ENCODE data around the gene MADD.
"Not testable (repeated sequence)": the region's sequence is repeated elsewhere in the genome, so short reads cannot be mapped to it uniquely, and the experiment has no call there.

The MADD gene

DNA sequence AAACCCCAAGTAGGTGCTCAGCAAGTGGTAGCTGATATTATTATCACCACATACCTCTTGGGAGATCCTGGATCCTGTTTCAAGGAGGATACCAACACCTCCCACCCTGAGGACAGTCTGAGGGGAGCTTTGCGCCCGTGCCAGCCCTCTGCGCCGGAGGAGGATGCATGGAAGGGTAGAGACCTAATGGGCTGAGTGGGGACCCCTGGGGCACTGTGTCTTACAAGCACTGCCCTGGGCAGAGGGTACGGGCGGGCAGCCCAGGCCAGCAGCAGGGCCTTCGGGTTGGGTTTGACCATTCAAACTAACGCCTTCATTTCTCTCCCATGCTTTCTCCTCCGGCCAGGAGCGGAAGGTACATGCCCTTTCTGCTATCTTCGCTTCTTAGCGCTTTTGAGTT is 56.3 kb downstream of the MADD start:
- DNase-seq = no peak

DNA sequence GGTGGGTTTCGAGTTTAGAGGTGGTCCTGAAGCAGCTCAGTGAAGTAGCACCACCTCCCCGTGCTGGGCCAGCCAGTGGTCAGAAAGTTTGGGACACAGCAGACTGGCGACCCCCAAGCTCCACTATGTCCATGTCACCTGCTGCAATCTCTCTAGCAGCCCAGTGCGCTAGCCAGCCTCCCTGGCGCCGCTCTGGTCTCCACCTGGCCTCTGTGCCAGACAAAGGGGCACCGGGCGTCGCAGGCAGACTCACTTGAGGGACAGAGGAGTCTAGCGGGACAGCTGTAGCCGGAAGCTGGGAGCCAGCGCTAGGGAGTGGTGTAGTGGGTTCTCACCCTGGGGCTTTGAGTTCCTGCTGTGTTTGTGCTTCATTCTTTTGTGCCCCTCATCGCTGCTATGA is 57.1 kb downstream of the MADD start:
- DNase-seq = no peak

DNA sequence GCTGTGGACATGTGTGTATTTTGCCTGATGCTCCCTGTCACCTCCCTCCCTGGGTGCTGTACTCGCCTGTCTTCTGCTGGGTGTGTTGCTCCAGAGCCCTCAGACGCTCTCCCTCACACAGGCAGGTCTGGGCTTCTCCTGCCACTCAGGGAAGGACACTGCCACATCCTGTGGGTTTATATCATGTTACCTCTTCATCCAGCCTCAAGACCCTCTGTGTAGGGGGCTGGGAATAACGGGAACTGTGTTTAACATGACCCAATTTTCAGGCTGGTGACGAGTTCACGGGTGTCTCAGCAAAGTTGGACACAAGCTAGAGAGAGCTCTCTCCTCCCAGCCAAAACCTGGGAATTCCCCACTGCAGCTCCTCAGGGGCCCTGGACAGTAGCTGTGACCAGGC is 58.0 kb downstream of the MADD start:
- no peak for DNase-seq

DNA sequence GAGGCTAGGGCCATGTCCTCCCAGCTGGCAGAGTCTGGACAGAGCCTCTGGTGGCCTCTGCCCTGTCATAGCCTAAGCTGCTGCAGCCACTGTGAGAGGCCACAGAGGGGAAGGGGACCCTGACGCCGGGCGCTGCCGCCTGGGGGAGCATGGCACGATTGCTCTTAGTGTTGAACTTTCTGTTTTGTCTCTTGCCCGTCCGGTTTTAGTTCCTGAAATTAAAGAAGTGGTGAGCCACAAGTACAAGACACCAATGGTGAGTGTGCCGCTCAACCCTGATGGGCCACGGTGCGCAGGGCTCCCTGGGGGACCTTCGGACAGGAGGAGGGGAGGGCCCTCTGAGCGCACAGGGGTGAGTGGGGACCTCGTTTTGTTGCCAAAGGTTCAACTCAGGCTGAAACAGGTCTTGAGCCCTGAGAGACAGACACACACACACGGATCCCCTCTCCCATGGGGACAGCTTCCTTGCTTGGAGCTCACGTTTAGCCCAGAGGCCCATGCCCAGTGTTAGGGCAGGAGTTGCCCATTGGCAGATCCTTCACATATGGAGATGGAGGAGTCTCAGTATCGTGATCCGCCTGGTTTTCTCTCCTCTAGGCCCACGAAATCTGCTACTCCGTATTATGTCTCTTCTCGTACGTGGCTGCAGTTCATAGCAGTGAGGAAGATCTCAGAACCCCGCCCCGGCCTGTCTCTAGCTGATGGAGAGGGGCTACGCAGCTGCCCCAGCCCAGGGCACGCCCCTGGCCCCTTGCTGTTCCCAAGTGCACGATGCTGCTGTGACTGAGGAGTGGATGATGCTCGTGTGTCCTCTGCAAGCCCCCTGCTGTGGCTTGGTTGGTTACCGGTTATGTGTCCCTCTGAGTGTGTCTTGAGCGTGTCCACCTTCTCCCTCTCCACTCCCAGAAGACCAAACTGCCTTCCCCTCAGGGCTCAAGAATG is 58.8 kb downstream of the MADD start:
- DNase-seq = no peak

DNA sequence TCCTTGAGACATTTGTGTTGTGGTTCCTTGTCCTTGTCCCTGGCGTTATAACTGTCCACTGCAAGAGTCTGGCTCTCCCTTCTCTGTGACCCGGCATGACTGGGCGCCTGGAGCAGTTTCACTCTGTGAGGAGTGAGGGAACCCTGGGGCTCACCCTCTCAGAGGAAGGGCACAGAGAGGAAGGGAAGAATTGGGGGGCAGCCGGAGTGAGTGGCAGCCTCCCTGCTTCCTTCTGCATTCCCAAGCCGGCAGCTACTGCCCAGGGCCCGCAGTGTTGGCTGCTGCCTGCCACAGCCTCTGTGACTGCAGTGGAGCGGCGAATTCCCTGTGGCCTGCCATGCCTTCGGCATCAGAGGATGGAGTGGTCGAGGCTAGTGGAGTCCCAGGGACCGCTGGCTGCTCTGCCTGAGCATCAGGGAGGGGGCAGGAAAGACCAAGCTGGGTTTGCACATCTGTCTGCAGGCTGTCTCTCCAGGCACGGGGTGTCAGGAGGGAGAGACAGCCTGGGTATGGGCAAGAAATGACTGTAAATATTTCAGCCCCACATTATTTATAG is 59.6 kb downstream of the MADD start:
- no peak for DNase-seq

DNA sequence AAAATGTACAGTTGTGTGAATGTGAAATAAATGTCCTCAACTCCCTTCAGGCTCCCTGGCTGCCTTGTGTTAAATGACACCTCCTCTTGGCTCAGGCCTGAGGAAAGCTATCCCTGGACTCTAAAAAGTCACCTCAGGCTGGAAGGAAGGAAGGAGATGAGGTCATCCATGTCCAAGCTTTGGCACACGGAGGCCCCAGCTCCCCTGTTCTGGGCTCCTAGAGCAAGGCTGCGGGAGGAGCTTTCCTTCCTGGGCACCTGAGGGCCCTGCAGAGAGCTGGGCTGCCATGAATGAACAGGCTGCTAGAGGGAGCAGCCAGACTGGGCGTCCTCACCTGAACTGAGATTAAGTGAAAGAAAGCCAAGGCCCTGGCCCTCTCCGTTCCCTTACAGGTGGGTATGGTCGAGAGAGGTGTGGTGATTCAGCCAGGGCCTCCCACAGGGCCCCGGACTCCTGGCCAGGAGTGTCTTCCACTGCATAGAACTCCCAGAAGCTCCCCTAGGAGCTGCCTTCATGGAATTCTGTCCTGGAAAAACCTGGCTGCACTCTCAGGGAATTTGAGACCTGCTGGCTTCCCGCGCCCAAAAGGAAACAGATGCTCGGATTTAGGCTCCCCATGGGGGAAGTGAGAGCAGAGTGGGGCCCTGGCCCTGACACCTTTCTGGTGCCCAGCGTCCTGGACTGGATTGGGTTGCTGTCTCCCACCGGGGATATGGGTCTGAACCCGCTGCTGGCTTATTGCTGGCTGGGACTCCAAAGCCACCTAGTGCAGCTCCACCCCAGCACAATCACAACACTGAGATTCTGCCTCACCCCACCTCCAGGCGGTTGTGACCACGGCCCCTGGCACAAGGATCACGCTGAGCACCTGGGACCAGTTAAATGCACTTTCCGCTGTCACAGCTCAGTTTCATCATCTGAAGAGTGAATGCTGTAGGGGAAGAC is 60.3 kb downstream of the MADD start:
- no peak for DNase-seq

DNA sequence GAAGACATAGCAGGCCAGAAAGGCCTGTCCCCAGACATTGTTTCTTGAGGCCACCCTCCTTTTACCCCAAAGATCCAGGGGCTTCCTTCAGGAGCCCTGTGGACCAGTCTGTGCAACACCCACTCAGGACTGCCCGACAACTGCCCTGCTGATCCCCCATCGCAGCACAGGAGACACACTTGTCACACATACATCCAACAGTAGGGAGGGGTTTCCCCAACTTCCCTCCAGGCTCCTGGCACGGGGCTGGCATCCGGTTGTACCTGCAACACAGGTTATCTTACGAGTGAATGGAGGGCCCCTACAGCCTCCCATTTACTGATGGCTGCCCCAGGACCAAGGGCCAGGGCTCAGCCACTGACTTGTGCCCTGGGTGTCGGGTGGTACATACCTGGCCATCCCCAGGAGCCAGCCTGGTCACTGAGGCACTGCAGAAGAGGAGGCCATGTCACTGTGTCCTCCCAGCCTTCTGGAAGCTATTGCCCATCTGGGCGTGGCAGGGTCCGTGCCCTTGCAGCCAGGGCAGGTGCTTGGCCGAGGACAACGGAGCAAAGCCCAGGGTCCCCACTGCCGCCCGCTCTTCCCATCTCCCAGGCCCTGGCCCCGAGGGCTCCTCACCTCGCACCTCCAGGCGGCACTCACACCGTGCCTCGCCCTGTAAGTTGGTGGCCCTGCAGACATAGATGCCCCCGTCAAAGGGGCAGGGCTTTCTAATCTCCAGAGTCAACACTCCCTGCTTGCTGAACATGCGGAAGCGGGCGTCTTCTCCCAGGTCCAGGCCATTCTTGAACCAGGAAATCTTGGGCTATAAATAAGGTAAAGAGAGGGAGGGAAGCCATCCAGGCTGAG is 61.7 kb downstream of the MADD start:
- no peak for DNase-seq

DNA sequence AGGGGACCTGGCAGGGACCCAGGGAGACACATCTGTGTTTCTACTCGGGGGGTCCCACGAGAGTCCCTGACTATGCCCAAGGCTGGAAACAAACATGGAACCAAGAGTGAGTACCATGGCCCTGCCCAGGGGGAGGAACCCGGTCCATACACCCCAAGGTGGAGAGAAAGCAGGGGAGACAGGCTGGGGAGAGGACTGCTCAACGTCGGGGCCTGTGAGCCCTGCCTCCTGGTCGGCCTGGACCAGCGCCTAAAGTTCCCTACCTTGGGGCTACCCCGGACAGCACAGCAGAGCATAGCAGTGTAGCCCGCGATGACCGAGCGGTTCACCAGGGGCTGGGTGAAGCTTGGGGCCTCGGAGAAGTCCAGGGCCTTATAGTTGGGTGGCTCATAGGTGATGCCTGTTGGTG is 62.4 kb downstream of the MADD start:
- no peak for DNase-seq

DNA sequence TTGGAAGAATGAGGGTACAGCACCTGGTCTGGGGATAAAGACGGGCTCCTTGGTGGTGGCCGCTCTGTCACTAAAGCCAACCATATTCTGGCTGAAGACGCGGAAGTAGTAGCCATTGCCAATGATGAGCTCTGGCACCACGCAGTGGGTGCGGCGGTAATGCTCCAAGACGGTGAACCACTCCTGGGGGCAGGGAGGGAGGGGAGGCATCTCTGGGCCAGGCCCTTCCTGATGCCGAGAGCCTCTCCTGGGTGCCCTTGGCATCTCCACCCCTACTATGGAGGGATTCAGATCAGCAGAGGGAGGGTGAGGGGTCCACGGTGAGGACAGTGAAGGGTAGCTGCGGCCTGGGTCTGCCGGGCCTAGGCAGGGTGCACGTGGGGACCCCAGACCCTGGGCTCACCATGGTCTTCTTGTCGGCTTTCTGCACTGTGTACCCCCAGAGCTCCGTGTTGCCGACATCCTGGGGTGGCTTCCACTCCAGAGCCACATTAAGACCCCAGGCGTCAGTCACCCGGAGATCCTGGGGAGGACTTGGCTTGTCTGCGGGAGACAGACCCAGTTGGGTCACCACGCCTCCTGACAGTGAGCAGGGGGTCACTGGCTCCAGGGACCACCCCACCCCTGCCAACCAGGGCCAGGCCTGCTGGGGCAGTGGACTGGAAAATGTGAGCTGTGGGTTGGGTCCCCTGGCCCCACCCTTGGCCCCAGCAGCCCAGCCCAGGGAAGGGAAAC is 63.0 kb downstream of the MADD start:
- no peak for DNase-seq

DNA sequence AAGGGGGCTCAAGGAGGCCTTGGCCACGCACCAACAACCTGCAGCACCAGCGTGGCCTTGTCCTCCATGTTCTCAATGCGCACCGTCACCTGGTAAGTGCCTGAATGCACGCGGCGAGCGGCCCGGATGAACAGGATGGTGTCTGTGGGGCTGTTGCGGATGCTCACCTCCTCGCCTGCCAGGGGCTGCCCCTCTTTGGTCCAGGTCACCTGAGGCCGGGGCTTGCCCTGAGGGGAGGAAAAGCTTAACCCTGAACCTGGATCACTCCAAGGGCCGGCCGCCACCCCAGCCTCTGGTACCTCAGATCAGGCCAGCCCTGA is 63.6 kb downstream of the MADD start:
- DNase-seq = no peak

DNA sequence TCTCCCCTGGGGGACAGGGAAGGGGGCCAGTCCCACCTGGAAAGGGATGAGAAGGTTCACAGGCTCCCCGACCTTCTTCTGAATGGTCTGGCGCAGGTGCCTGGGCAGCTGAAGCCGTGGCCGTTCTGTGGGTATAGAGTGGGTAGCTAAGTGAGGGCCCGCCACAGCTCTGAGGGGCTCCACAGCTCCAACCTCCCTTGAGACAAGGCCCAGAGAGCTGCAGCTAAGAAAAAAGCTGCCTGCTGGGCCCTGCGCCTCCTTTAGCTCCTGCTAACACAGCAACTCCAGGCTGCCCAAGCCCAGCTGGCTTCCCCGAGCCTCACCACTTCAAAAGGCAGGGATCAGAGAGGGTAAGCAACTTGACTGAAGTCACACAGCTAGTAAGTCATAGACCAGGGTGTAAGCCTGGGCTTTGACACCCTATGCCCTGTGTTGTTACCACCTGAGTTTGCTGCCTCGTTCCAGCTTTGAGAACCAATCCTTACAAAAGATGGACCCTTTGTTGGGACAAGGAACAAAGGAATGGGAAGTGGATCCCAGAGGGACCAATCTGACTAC is 64.0 kb downstream of the MADD start:
- DNase-seq = no peak

DNA sequence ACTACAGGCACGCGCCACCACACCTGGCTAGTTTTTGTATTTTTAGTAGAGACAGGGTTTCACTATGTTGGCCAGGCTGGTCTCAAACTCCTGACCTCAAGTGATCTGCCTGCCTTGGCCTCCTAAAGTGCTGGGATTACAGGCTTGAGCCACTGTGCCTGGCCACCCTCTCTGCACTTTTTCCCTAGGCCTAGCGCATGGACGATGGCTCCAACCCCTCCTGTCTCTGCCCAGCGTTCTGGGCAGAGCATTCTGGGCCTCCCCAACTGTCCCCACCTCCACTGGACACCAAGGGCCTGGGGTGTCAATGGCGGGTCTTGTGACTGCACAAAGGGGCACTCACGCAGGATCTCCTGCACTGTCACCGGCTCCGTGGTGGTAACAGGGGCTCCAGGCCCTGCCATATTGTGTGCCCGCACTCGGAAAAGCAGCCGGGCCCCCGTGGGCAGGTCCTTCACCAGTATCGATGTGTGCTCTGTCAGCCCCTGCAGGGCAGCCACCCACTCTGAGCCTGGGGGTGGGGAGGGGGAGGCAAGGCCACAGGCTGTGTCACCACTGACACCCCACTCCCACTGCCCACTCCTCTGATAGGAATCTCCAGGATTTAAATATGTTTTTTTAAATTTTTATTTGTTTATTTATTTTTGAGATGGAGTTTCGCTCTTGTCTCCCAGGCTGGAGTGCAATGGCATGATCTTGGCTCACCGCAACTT is 64.9 kb downstream of the MADD start:
- not testable (repeated sequence) for DNase-seq

DNA sequence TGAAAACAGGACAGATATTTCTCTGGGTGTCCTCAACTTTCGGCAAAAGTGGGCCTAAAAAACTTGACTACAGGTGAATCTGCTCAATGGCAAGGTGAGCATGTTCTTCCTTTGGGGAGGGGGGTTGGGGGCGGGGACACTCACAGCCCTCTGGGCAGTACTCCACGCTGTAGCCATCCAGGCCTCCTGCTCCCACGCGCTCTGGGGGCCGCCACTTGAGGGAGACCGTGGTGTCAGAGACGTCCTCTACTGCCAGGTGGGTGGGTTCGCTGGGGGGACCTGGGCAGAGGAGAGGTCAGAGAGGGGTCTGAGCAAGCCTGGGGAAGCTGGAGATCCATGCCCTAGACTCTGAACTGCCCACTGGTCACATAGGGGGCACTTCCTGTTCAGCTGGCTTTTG is 65.8 kb downstream of the MADD start:
- DNase-seq = no peak

DNA sequence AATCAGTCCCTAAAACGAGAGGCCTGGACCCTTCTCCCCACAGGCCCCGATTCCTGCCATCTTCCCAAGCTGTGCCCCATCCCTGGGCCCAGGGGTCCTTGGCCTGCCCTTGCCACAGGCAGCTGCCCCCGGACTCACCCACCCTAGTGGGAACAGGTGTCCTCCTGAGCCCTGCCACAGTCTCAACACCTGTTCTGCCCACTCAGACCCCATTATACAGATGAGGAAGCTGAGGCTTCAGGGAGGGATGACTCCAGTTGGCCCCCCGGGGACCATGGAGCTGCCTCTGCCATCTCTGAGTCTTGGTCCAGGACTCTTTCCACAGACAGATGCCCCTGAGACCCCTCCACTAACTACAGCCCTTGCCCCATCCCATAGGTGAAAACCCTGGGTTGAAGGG is 66.7 kb downstream of the MADD start:
- DNase-seq = no peak

DNA sequence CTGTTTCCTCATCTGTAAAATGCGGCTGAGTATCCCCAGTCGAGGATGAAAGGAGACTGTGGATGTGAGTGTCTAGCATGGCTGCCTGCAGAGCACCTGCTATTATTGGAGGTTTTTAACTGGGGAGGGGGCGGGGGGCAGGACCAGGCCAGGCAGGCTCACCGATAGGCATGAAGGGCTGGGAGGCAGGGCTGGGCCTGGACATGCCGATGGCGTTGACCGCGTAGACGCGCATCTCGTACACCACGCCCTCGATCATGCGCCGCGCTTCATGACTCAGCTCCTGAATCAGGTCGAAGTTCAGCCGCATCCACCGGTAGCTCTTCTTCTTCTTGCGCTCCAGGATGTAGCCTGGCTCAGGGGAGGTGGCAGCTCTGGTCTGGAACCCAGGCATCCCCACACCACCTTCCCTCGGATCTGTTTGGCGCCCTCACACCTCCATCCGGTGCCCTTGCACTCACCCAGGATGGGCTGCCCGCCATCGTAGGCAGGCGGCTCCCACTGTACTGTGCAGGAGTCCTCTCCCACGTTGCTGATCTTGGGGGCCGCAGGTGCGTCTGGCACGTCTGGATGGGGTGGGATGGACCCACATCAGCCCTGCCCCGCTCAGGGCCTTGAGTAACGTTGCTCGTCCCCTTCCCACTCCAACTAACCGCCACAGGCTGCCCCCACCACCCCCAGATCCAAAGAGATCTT is 67.4 kb downstream of the MADD start:
- DNase-seq = no peak

DNA sequence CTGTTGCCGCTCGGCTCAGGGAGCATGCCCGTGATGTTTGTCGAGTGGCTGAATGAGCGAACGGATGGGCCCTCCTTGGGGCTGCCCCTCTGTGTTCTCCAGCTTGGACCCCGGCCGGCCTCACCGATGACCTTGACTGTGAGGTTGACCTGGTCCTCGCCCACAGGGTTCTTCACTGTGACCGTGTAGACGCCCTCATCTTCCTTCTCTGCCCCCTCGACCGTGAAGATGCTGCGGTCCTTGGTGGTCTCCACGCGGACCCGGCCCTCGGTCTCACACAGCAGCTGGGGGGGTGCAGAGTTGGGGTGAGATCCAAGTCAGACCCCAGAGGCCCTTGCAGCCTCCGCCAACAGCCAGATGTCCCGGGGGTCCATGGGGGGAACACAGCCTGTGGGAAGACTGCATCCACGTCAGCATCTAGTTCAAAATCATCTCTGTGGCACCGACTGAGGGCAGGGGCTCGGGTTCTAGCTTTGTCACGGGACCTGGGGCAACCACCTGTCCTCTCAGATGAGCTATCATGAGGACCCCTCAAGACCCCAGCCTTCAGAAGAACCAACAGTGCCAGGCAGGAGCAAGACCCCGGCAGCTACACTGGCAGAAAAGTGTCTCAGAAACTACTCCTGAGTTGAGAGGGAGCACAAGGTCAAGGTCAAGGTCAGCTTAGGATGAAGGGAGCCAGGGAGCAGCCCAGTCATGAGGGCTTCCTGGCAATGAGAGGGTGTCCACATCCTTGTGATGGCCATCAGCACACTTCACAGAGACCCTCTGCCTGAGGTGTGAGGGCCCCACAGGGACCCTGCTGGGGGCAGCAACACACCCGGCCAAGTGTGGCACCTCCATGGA is 68.7 kb downstream of the MADD start:
- no peak for DNase-seq

DNA sequence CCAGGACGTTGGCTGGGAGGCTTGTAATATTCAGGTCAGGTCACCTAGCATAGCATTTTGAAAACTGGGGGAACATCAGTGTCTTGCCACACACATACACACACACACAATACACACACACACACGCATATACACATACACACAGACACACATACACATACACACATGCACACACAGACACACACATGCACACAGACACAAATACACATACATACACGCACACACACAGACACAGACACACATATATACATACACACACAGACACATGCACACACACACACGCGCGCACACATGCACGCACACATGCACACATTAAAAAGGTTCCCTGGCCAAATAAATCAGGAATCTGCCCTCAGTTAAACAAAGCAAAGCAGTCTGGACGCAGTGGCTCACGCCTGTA is 70.1 kb downstream of the MADD start:
- DNase-seq = no peak

DNA sequence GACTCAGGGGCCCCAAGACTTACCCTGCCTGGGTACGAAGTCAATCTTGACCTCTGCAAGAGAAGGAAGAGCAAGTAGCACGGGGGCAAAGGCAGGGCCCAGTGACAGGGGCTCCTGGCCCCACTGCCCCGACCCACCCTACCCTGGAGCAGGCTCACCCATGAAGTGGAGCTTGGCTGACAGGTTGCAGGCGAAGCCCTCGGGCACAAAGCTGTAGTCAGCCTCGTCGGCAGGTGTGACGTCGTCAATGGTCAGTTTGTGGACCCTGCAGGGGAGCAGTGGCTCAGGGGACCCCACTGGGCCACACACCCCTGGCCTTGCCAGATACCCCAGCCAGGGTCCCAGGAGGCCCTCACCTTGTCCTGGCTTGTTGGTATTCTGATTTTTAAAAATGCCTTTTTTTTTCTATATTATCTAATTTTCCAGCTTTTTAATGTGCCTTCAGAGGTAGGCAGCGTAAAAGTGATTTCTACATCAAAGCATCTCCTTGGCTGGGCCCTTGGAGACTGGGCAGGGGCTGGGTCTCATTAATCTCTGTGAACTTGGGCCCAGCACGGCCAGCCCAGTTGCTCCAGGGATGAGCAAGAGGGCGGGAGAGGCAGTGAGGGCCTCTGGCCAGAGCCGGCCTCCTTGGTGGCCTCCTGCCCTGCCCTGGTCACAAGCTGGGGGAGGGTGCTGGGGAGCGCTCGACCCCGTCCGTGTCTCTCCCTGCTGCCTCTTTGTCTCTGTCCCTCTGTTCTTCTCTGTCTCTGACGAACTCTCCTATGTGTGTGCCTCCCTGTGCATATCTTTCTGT is 71.2 kb downstream of the MADD start:
- no peak for DNase-seq

All from activated CD4-positive, alpha-beta T cell treated with anti-CD3 and anti-CD28 coated beads for 48 hours (primary cell).